ENCODE results near the gene SAMD4B. TPM values are rescaled to one million over a fixed set of nuclear protein-coding genes. Genes with fewer than 3 reads are reported as not detected.

The SAMD4B gene
- total and polyA plus RNA-seq, 9 of the 15 experiments (the other 6 are each of a cell fraction or from before 2014, with no cell fraction given) = 3.4 to 90.5 (median 38.0) TPM

DNA sequence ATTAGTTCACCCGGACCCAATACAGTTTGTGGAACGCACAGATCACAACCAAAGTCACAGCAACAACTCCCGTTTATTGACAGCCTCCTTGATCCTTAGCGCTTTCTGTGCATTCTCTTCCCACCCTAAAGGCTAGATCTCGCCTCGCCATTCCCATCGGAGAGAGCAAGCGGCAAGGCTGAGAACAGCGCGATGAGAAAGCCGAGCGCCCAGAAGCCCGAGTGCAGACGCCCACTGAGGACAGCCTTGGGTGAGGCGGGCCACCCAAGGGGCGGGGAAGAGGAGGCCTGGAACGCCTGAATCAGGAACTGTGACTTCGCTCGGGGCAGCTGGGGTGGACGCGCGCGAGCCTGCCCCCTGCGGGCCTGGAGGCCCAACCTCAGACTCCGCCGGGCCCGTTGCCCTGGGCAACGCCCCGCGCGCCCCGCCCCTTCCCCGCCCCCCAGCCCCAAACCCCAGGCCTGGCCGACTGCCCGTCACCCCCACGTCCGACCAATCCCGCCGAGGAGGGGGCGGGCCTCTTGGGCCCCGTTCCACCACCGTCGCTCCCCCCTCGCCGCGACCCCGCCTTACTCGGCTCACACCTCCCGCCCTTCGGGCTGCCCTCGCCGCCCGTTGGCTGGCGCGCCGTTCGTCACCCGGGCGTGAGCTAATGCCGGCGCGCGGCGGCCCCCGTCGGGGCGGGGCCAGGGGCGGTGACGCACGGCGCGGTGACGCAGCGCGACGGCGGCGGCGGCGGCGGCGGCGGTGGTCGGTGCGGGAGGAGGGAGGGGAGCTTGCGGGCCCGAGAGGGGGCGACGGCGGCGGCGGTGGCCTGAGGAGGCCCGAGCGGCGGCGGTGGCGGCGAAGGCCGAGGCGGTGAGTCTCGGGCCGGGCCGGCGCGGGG is at the start of gene SAMD4B (continued):
- 0 out of 2 replicates have a peak, but pooled peaks have one; percentile 55 for TF ChIP-seq RBM34 (IDR thresholded peaks at IDR 0.05; ENCODE audit: borderline replicate concordance, insufficient read depth, low read length)
- TF ChIP-seq MTA2 (IDR thresholded peaks at IDR 0.05; ENCODE audit: low read depth) = no peak
- no peak for TF ChIP-seq JUNB (CRISPR knock-in tag; conservative IDR thresholded peaks at IDR 0.05)
- no peak for TF ChIP-seq NCOA6 (IDR thresholded peaks at IDR 0.05)
- TF ChIP-seq ZFP36 (IDR thresholded peaks at IDR 0.05; ENCODE audit: low read depth, low read length, partially characterized antibody) = peak; percentile 5
- TF ChIP-seq, protein P1, sequence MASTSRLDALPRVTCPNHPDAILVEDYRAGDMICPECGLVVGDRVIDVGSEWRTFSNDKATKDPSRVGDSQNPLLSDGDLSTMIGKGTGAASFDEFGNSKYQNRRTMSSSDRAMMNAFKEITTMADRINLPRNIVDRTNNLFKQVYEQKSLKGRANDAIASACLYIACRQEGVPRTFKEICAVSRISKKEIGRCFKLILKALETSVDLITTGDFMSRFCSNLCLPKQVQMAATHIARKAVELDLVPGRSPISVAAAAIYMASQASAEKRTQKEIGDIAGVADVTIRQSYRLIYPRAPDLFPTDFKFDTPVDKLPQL (IDR thresholded peaks at IDR 0.05; ENCODE audit: extremely low read depth, insufficient read length) = peak; percentile 45
- TF ChIP-seq THRAP3 (IDR thresholded peaks at IDR 0.05; ENCODE audit: borderline replicate concordance) = no peak
- peak; percentile 79 for TF ChIP-seq NEUROD1 (IDR thresholded peaks at IDR 0.05; ENCODE audit: borderline replicate concordance, low read depth, low read length, partially characterized antibody)
- TF ChIP-seq TSC22D4 (tag; IDR thresholded peaks at IDR 0.05) = no peak
- TF ChIP-seq, protein P2, sequence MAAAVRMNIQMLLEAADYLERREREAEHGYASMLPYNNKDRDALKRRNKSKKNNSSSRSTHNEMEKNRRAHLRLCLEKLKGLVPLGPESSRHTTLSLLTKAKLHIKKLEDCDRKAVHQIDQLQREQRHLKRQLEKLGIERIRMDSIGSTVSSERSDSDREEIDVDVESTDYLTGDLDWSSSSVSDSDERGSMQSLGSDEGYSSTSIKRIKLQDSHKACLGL (CRISPR knock-in tag; IDR thresholded peaks at IDR 0.05; ENCODE audit: borderline replicate concordance, poor library complexity, severe bottlenecking) = no peak
- TF ChIP-seq, protein P3, sequence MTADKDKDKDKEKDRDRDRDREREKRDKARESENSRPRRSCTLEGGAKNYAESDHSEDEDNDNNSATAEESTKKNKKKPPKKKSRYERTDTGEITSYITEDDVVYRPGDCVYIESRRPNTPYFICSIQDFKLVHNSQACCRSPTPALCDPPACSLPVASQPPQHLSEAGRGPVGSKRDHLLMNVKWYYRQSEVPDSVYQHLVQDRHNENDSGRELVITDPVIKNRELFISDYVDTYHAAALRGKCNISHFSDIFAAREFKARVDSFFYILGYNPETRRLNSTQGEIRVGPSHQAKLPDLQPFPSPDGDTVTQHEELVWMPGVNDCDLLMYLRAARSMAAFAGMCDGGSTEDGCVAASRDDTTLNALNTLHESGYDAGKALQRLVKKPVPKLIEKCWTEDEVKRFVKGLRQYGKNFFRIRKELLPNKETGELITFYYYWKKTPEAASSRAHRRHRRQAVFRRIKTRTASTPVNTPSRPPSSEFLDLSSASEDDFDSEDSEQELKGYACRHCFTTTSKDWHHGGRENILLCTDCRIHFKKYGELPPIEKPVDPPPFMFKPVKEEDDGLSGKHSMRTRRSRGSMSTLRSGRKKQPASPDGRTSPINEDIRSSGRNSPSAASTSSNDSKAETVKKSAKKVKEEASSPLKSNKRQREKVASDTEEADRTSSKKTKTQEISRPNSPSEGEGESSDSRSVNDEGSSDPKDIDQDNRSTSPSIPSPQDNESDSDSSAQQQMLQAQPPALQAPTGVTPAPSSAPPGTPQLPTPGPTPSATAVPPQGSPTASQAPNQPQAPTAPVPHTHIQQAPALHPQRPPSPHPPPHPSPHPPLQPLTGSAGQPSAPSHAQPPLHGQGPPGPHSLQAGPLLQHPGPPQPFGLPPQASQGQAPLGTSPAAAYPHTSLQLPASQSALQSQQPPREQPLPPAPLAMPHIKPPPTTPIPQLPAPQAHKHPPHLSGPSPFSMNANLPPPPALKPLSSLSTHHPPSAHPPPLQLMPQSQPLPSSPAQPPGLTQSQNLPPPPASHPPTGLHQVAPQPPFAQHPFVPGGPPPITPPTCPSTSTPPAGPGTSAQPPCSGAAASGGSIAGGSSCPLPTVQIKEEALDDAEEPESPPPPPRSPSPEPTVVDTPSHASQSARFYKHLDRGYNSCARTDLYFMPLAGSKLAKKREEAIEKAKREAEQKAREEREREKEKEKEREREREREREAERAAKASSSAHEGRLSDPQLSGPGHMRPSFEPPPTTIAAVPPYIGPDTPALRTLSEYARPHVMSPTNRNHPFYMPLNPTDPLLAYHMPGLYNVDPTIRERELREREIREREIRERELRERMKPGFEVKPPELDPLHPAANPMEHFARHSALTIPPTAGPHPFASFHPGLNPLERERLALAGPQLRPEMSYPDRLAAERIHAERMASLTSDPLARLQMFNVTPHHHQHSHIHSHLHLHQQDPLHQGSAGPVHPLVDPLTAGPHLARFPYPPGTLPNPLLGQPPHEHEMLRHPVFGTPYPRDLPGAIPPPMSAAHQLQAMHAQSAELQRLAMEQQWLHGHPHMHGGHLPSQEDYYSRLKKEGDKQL (CRISPR knock-in tag; IDR thresholded peaks at IDR 0.05; ENCODE audit: borderline replicate concordance) = 0 out of 2 replicates have a peak, but pooled peaks have one; percentile 5
- no peak for TF ChIP-seq KLF16 (IDR thresholded peaks at IDR 0.05)
- TF ChIP-seq ZNF274 (IDR thresholded peaks at IDR 0.05; ENCODE audit: borderline replicate concordance, low read depth, low read length) = no peak
- TF ChIP-seq ELF2 (CRISPR knock-in tag; IDR thresholded peaks at IDR 0.05) = peak; percentile 89
- TF ChIP-seq, protein P4, sequence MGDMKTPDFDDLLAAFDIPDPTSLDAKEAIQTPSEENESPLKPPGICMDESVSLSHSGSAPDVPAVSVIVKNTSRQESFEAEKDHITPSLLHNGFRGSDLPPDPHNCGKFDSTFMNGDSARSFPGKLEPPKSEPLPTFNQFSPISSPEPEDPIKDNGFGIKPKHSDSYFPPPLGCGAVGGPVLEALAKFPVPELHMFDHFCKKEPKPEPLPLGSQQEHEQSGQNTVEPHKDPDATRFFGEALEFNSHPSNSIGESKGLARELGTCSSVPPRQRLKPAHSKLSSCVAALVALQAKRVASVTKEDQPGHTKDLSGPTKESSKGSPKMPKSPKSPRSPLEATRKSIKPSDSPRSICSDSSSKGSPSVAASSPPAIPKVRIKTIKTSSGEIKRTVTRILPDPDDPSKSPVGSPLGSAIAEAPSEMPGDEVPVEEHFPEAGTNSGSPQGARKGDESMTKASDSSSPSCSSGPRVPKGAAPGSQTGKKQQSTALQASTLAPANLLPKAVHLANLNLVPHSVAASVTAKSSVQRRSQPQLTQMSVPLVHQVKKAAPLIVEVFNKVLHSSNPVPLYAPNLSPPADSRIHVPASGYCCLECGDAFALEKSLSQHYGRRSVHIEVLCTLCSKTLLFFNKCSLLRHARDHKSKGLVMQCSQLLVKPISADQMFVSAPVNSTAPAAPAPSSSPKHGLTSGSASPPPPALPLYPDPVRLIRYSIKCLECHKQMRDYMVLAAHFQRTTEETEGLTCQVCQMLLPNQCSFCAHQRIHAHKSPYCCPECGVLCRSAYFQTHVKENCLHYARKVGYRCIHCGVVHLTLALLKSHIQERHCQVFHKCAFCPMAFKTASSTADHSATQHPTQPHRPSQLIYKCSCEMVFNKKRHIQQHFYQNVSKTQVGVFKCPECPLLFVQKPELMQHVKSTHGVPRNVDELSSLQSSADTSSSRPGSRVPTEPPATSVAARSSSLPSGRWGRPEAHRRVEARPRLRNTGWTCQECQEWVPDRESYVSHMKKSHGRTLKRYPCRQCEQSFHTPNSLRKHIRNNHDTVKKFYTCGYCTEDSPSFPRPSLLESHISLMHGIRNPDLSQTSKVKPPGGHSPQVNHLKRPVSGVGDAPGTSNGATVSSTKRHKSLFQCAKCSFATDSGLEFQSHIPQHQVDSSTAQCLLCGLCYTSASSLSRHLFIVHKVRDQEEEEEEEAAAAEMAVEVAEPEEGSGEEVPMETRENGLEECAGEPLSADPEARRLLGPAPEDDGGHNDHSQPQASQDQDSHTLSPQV (IDR thresholded peaks at IDR 0.05) = no peak
- TF ChIP-seq HNRNPK (IDR thresholded peaks at IDR 0.05; ENCODE audit: low read depth, low read length, poor library complexity, severe bottlenecking) = peak; percentile 52

All from K562 (cell line).